ENCODE measurements around the gene EXOC8. TPM values are rescaled to one million over a fixed set of nuclear protein-coding genes. Genes with fewer than 3 reads are reported as not detected.

Gene EXOC8
- total and polyA plus RNA-seq, 2 donors (not counting 3 experiments of a cell fraction or from before 2014, with no cell fraction given), result 2.8 to 13.2 TPM

DNA sequence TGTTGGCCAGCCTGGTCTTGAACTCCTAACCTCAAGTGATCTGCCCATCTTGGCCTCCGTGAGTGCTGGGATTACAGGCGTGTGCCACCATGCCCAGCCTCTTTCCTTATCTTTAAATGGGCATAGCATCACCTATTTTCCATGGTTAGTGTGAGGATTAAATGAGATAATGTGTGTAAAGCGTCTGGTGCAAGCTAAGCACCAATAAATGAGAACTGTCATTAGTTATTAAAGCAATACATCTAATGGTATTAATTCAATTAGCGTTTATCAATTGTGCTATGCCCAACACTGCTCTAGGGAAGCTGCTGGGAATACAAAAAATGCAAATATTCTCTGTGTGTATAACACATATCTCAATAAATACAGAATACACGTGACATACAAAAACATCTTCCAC is 10.0 kb downstream of the EXOC8 start:
- BruUV-seq (replicated peaks), result no TSS peak
- Histone ChIP-seq H3K9ac (replicated peaks; ENCODE audit: extremely low read depth, insufficient read depth, low read length) (no peak overlapping the region), H3K36me3 (ENCODE audit: control insufficient read depth in 2 of 2, extremely low read depth in 1 of 2, insufficient read depth in 2 of 2, low read length in 2 of 2) (no peaks in the 10 kb centered on the region), H3K4me2 (ENCODE audit: insufficient read depth, low read length) (no peak overlapping the region), H2AFZ (ENCODE audit: low read depth, low read length) (no peak overlapping the region), H4K20me1 (replicated peaks; ENCODE audit: control insufficient read depth, extremely low read depth, insufficient read depth, low read length) (peaks cover 4% of the 10 kb centered on the region), H3K79me2 (ENCODE audit: control insufficient read depth, insufficient read depth, low read length) (peaks cover 9% of the 10 kb centered on the region), H3K27ac (ENCODE audit: insufficient read depth, low read depth, low read length) (no peak overlapping the region), H3K9me1 (replicated peaks; ENCODE audit: control insufficient read depth, extremely low read depth, insufficient read depth, low read length) (no peaks in the 10 kb centered on the region), H3K9me3 (replicated peaks; ENCODE audit: control insufficient read depth, insufficient read depth, low read length) (no peaks in the 10 kb centered on the region), H3K4me3 (replicated peaks in 1 of 3; ENCODE audit: insufficient read depth in 1 of 3, low read depth in 1 of 3, low read length in 3 of 3) (no peak overlapping the region), H3K4me1 (ENCODE audit: control insufficient read depth, extremely low read depth, insufficient read depth, low read length) (peaks cover 11% of the 10 kb centered on the region), H3K27me3 (ENCODE audit: control insufficient read depth in 2 of 2, insufficient read depth in 2 of 2, low read length in 2 of 2) (no peaks in the 10 kb centered on the region)
- FAIRE-seq, result no peak
- intact Hi-C loops (cut with micrococcal nuclease), result no loop called here
- ChIA-PET CTCF (no interaction called here), POLR2A (no interaction called here)
- TF ChIP-seq, protein P1, sequence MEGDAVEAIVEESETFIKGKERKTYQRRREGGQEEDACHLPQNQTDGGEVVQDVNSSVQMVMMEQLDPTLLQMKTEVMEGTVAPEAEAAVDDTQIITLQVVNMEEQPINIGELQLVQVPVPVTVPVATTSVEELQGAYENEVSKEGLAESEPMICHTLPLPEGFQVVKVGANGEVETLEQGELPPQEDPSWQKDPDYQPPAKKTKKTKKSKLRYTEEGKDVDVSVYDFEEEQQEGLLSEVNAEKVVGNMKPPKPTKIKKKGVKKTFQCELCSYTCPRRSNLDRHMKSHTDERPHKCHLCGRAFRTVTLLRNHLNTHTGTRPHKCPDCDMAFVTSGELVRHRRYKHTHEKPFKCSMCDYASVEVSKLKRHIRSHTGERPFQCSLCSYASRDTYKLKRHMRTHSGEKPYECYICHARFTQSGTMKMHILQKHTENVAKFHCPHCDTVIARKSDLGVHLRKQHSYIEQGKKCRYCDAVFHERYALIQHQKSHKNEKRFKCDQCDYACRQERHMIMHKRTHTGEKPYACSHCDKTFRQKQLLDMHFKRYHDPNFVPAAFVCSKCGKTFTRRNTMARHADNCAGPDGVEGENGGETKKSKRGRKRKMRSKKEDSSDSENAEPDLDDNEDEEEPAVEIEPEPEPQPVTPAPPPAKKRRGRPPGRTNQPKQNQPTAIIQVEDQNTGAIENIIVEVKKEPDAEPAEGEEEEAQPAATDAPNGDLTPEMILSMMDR (IDR thresholded peaks at IDR 0.05; ENCODE audit: extremely low read depth in 1 of 2, insufficient read depth in 1 of 2, low read depth in 1 of 2, low read length in 2 of 2), result no peak
- TF ChIP-seq POLR2A (IDR thresholded peaks at IDR 0.05; ENCODE audit: low read depth, low read length) (no peak), JUN (IDR thresholded peaks at IDR 0.05; ENCODE audit: borderline replicate concordance, insufficient read depth, insufficient read length, low read depth) (no peak), FOS (IDR thresholded peaks at IDR 0.05; ENCODE audit: borderline replicate concordance, insufficient read depth, low read length) (no peak), EZH2 (IDR thresholded peaks at IDR 0.05; ENCODE audit: borderline replicate concordance, low read depth, low read length, severe bottlenecking) (no peak), POLR2AphosphoS5 (IDR thresholded peaks at IDR 0.05; ENCODE audit: insufficient read depth, low read depth, low read length) (no peak), MYC (IDR thresholded peaks at IDR 0.05; ENCODE audit: low read depth, low read length) (no peak), GATA2 (IDR thresholded peaks at IDR 0.05; ENCODE audit: insufficient read depth, insufficient read length, low read depth, low read length) (no peak)
- TF ChIP-seq, protein P2, sequence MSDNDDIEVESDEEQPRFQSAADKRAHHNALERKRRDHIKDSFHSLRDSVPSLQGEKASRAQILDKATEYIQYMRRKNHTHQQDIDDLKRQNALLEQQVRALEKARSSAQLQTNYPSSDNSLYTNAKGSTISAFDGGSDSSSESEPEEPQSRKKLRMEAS (IDR thresholded peaks at IDR 0.05; ENCODE audit: insufficient read depth, insufficient read length), result no peak
- dilution Hi-C loops (cut with MboI; ENCODE audit: extremely low pct_ligation_motif_present, low sequenced_read_pairs), result no loop called here
- no peak for DNase-seq (ENCODE audit: low read depth, low spot score)

Measured in endothelial cell of umbilical vein (primary cell).